ENCODE measurements around the gene FBXL22. TPM values are rescaled to one million over a fixed set of nuclear protein-coding genes. Genes with fewer than 3 reads are reported as not detected.

Gene FBXL22
- total and polyA plus RNA-seq, 2 of the 4 experiments (the other 2 are of a cell fraction): 0.36 to 1.3 TPM

GRCh38 chr15:63599401-63600000 is 2.3 kb downstream of the FBXL22 start:
- H4K20me1 ChIP-seq (ENCODE audit: insufficient read depth, low read length): no peaks in the 10 kb centered on the region
- peak overlapping the region; percentile 91 to 96; a peak in 2 of 4 replicates for H4K8ac ChIP-seq (ENCODE audit: low read depth in 2 of 2, low read length in 2 of 2)
- ChIA-PET POLR2A (ENCODE audit: unreplicated experiment) (interaction anchor here (0.6 kb wide), 1 partner anchor 12 kb away, joined by 3 read pairs; no protein-coding TSS in a partner anchor), CTCF (interaction anchor here (0.6 kb wide), 1 partner anchor 27 kb away, joined by 3 read pairs; no protein-coding TSS in a partner anchor)
- H3K27me3 ChIP-seq (ENCODE audit: control insufficient read depth, insufficient read depth, low read length): no peaks in the 10 kb centered on the region
- H2AK9ac ChIP-seq (replicated peaks; ENCODE audit: low read depth, low read length, poor library complexity): peak overlapping the region; percentile 87
- dilution Hi-C loops (cut with HindIII; ENCODE audit: low sequenced_read_pairs, unreplicated experiment) (no loop called here), intact Hi-C loops (cut with micrococcal nuclease) (no loop called here), in situ Hi-C loops (cut with MboI; ENCODE audit: low sequenced_read_pairs) (no loop called here)
- H4K91ac ChIP-seq (ENCODE audit: insufficient read depth, low read depth, low read length): no peak overlapping the region
- no peak overlapping the region for H2BK15ac ChIP-seq (ENCODE audit: low read depth, low read length)
- peak overlapping the region; percentile 90 for H3K4me2 ChIP-seq (ENCODE audit: low read depth, low read length)
- DNase-seq (no peak), ATAC-seq (ENCODE audit: low read depth) (no peak)
- H3K23ac ChIP-seq (ENCODE audit: low read depth, low read length): 0 out of 2 replicates have a peak overlapping the region, but pooled peaks have one; percentile 84
- no peak overlapping the region for H2BK20ac ChIP-seq (ENCODE audit: low read depth, low read length)
- 62% methylated on average over 3 of the region's 19 CpGs; no CpG with 5 or more reads in 1 of the 2 experiments for WGBS, 2 experiments (ENCODE audit: extremely low coverage in 2 of 2, insufficient read length in 1 of 2)
- no peak overlapping the region for H3K4me3 ChIP-seq (ENCODE audit: insufficient read depth, low read depth, low read length)
- no peak overlapping the region for H3K56ac ChIP-seq (ENCODE audit: extremely low read depth, insufficient read depth, low read length)
- peak overlapping the region; percentile 91; the same call in 1 of the 2 replicates for H2AK5ac ChIP-seq (ENCODE audit: low read depth, low read length)
- peak overlapping the region; percentile 66; the same call in 1 of the 2 replicates for H2BK120ac ChIP-seq (ENCODE audit: low read depth, low read length)
- H2AFZ ChIP-seq (replicated peaks; ENCODE audit: low read length, poor library complexity): peak overlapping the region; percentile 97
- H3K79me1 ChIP-seq (ENCODE audit: low read depth in 1 of 2, low read length in 2 of 2): peaks cover 0 to 7% of the 10 kb centered on the region in 2 experiments; a peak in 2 of 4 replicates
- H3K4me1 ChIP-seq (ENCODE audit: control insufficient read depth, insufficient read depth, low read length): peaks cover 24% of the 10 kb centered on the region
- no TSS peak for BruUV-seq (replicated peaks)
- TF ChIP-seq MAZ (IDR thresholded peaks at IDR 0.05; ENCODE audit: borderline replicate concordance, low read depth, low read length) (no peak), RAD21 (IDR thresholded peaks at IDR 0.05; ENCODE audit: low read length) (peak; percentile 49), SMC3 (IDR thresholded peaks at IDR 0.05; ENCODE audit: low read depth, low read length) (peak; percentile 22; the same call in 1 of the 2 replicates), CTCF (conservative IDR thresholded peaks at IDR 0.05; ENCODE audit: low read depth, low read length) (peak; percentile 42; the same call in 1 of the 2 replicates)
- H3K14ac ChIP-seq (replicated peaks; ENCODE audit: low read depth, low read length): peak overlapping the region; percentile 88; the same call in 1 of the 2 replicates
- peak overlapping the region; percentile 89; the same call in 1 of the 2 replicates for H3K4ac ChIP-seq (ENCODE audit: low read depth, low read length)
- H4K5ac ChIP-seq (ENCODE audit: low read depth, low read length): peak overlapping the region; percentile 77; the same call in 1 of the 2 replicates
- H3K9me3 ChIP-seq (ENCODE audit: control insufficient read depth, insufficient read depth, low read length): no peaks in the 10 kb centered on the region
- no peaks in the 10 kb centered on the region for H3K36me3 ChIP-seq (ENCODE audit: control insufficient read depth, insufficient read depth, low read length)
- H3K18ac ChIP-seq (ENCODE audit: low read depth, low read length): no peak overlapping the region
- H3K27ac ChIP-seq (ENCODE audit: insufficient read depth, low read length): no peak overlapping the region
- H2BK5ac ChIP-seq (ENCODE audit: low read depth, low read length, poor library complexity, severe bottlenecking): no peak overlapping the region
- no peak overlapping the region for H3K9ac ChIP-seq (ENCODE audit: low read depth, low read length)
- peaks cover 19% of the 10 kb centered on the region for H3K9me1 ChIP-seq (ENCODE audit: insufficient read depth, low read length)

Measured in IMR-90 (cell line).